T-helper 1 cell (primary cell): ENCODE results near the gene OPCML.

Experiments used
- DNase-seq, 5 donors: peaks; one replicate each; pipeline ENCODE4 v3.0.0-alpha.2; 2012 to 2020

OPCML gene

GRCh38 chr11:132579136-132579535 is 953.2 kb downstream of the OPCML start:
- no peak for DNase-seq

- DNase-seq = no peak
Observed at GRCh38 chr11:132578580-132578979, 953.7 kb downstream of the OPCML start.

GRCh38 chr11:132576706-132577105 is 955.6 kb downstream of the OPCML start:
- DNase-seq = no peak

GRCh38 chr11:132564091-132564885 is 968.0 kb downstream of the OPCML start:
- DNase-seq = no peak

- no peak for DNase-seq
Observed at GRCh38 chr11:132563050-132563449, 969.3 kb downstream of the OPCML start.

GRCh38 chr11:132561937-132562336 is 970.4 kb downstream of the OPCML start:
- DNase-seq = no peak

GRCh38 chr11:132559331-132560036 is 972.8 kb downstream of the OPCML start:
- DNase-seq = no peak

GRCh38 chr11:132556316-132556715 is 976.0 kb downstream of the OPCML start:
- DNase-seq = no peak

GRCh38 chr11:132555617-132556016 is 976.7 kb downstream of the OPCML start:
- no peak for DNase-seq

- no peak for DNase-seq
Observed at GRCh38 chr11:132551016-132551415, 981.3 kb downstream of the OPCML start.

- no peak for DNase-seq
Observed at GRCh38 chr11:132549561-132549960, 982.7 kb downstream of the OPCML start.

- DNase-seq = no peak
Observed at GRCh38 chr11:132549001-132549400, 983.3 kb downstream of the OPCML start.

- DNase-seq = no peak
Observed at GRCh38 chr11:132544007-132544406, 988.3 kb downstream of the OPCML start.

- DNase-seq = no peak
Observed at GRCh38 chr11:132541794-132542193, 990.5 kb downstream of the OPCML start.

GRCh38 chr11:132540581-132540980 is 991.7 kb downstream of the OPCML start:
- DNase-seq = no peak

GRCh38 chr11:132539590-132540368 is 992.5 kb downstream of the OPCML start:
- DNase-seq = no peak

- DNase-seq = no peak
Observed at GRCh38 chr11:132538642-132539041, 993.7 kb downstream of the OPCML start.

- DNase-seq = no peak
Observed at GRCh38 chr11:132535830-132536229, 996.5 kb downstream of the OPCML start.

- DNase-seq = no peak
Observed at GRCh38 chr11:132531921-132532320, 1000.4 kb downstream of the OPCML start.

- no peak for DNase-seq
Observed at GRCh38 chr11:132528181-132528580, 1004.1 kb downstream of the OPCML start.

- DNase-seq = no peak
Observed at GRCh38 chr11:132523929-132524328, 1008.4 kb downstream of the OPCML start.

GRCh38 chr11:132520199-132520598 is 1012.1 kb downstream of the OPCML start:
- DNase-seq = no peak

- DNase-seq = no peak
Observed at GRCh38 chr11:132519241-132519815, 1013.0 kb downstream of the OPCML start.
